ENCODE measurements around the gene DLG2. TPM values are rescaled to one million over a fixed set of nuclear protein-coding genes. Genes with fewer than 3 reads are reported as not detected.

The DLG2 gene
- total and polyA plus RNA-seq, 9 of the 15 experiments (the other 6 are each of a cell fraction or from before 2014, with no cell fraction given), result 0.52 to 1.6 (median 0.95) TPM

- no peak overlapping the region for H2AFZ ChIP-seq (ENCODE audit: low read depth, low read length)
- intact Hi-C loops (cut with micrococcal nuclease) (no loop called here), in situ Hi-C loops (cut with MboI) (no loop called here)
- no TSS peak for BruUV-seq (replicated peaks)
- H3K4me1 ChIP-seq (replicated peaks in 1 of 2; ENCODE audit: control insufficient read depth in 2 of 2, insufficient read depth in 2 of 2, low read length in 2 of 2), result no peaks in the 10 kb centered on the region
- ChIA-PET CTCF (ENCODE audit: low intra/inter-chr PET ratio) (no interaction called here), POLR2A (no interaction called here)
- no peaks in the 10 kb centered on the region for H3K79me2 ChIP-seq (ENCODE audit: control insufficient read depth, insufficient read depth, low read length)
- no peak overlapping the region for H3K27ac ChIP-seq (ENCODE audit: extremely low read depth, low read depth, low read length)
- 0% methylated on average over 3 of the region's 3 CpGs for WGBS (ENCODE audit: insufficient coverage, low coverage, missing lambda C conversion rate)
- H3K36me3 ChIP-seq (ENCODE audit: control insufficient read depth, insufficient read depth, low read length), result no peaks in the 10 kb centered on the region
- TF ChIP-seq BMI1 (IDR thresholded peaks at IDR 0.05; ENCODE audit: low read length) (no peak), MAX (CRISPR knock-in tag; IDR thresholded peaks at IDR 0.05) (no peak), HNRNPLL (IDR thresholded peaks at IDR 0.05; ENCODE audit: low read depth, low read length, poor library complexity, severe bottlenecking) (no peak), STAT5A (IDR thresholded peaks at IDR 0.05; ENCODE audit: borderline replicate concordance, low read length) (no peak), NEUROD1 (IDR thresholded peaks at IDR 0.05; ENCODE audit: borderline replicate concordance, low read depth, low read length, partially characterized antibody) (no peak), FUS (optimal IDR thresholded peaks at IDR 0.05; ENCODE audit: low read depth, low read length) (no peak), ZNF41 (CRISPR knock-in tag; conservative IDR thresholded peaks at IDR 0.05) (no peak), PHTF2 (CRISPR knock-in tag; IDR thresholded peaks at IDR 0.05) (no peak), ZFX (CRISPR knock-in tag; IDR thresholded peaks at IDR 0.05) (no peak), FOXA3 (CRISPR knock-in tag; conservative IDR thresholded peaks at IDR 0.05 in 1 of 2, IDR thresholded peaks at IDR 0.05 in 1 of 2) (no peak), ASH1L (IDR thresholded peaks at IDR 0.05; ENCODE audit: borderline replicate concordance, low read depth, partially characterized antibody) (no peak), YBX1 (IDR thresholded peaks at IDR 0.05) (no peak), GABPB1 (CRISPR knock-in tag; IDR thresholded peaks at IDR 0.05) (no peak), SP1 (CRISPR knock-in tag; IDR thresholded peaks at IDR 0.05) (no peak), ZNF239 (CRISPR knock-in tag; IDR thresholded peaks at IDR 0.05) (no peak), SREBF2 (CRISPR knock-in tag; IDR thresholded peaks at IDR 0.05) (no peak)
- TF ChIP-seq, protein P1, sequence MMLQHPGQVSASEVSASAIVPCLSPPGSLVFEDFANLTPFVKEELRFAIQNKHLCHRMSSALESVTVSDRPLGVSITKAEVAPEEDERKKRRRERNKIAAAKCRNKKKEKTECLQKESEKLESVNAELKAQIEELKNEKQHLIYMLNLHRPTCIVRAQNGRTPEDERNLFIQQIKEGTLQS (IDR thresholded peaks at IDR 0.05), result no peak
- TF ChIP-seq, protein P1 (CRISPR knock-in tag; conservative IDR thresholded peaks at IDR 0.05), result no peak
- TF ChIP-seq, protein P2, sequence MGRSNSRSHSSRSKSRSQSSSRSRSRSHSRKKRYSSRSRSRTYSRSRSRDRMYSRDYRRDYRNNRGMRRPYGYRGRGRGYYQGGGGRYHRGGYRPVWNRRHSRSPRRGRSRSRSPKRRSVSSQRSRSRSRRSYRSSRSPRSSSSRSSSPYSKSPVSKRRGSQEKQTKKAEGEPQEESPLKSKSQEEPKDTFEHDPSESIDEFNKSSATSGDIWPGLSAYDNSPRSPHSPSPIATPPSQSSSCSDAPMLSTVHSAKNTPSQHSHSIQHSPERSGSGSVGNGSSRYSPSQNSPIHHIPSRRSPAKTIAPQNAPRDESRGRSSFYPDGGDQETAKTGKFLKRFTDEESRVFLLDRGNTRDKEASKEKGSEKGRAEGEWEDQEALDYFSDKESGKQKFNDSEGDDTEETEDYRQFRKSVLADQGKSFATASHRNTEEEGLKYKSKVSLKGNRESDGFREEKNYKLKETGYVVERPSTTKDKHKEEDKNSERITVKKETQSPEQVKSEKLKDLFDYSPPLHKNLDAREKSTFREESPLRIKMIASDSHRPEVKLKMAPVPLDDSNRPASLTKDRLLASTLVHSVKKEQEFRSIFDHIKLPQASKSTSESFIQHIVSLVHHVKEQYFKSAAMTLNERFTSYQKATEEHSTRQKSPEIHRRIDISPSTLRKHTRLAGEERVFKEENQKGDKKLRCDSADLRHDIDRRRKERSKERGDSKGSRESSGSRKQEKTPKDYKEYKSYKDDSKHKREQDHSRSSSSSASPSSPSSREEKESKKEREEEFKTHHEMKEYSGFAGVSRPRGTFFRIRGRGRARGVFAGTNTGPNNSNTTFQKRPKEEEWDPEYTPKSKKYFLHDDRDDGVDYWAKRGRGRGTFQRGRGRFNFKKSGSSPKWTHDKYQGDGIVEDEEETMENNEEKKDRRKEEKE (IDR thresholded peaks at IDR 0.05; ENCODE audit: borderline replicate concordance in 1 of 2, control insufficient read depth in 1 of 2, low read depth in 2 of 2, low read length in 1 of 2), result no peak
- H3K4me3 ChIP-seq, result no peak overlapping the region
- no peaks in the 10 kb centered on the region for H3K9me3 ChIP-seq (replicated peaks; ENCODE audit: control insufficient read depth, insufficient read depth, low read depth, low read length)
- FAIRE-seq (no peak), ATAC-seq (no peak), DNase-seq (ENCODE audit: extremely low read depth in 1 of 4, low spot score in 3 of 4) (no peak)
- H3K4me2 ChIP-seq (ENCODE audit: insufficient read depth, low read length), result no peak overlapping the region
- no peaks in the 10 kb centered on the region for H4K20me1 ChIP-seq (replicated peaks; ENCODE audit: control insufficient read depth, insufficient read depth, low read length)
- no peaks in the 10 kb centered on the region for H3K9me1 ChIP-seq (ENCODE audit: control insufficient read depth, insufficient read depth, low read length)
- H3K9ac ChIP-seq (ENCODE audit: insufficient read depth in 1 of 2, low read depth in 2 of 2, low read length in 2 of 2), result no peak overlapping the region
- no peaks in the 10 kb centered on the region for H3K27me3 ChIP-seq (ENCODE audit: control insufficient read depth in 2 of 2, insufficient read depth in 2 of 2, low read length in 2 of 2)
Measured at GRCh38 chr11:84906995-84907394, 720.1 kb downstream of the DLG2 start.

Data from K562 (cell line).